Smooth muscle cell of the brain vasculature (primary cell): Measurements from ENCODE around the gene TSPAN15.

Source experiments
- DNase-seq: peaks from one replicate; pipeline ENCODE4 v3.0.0-alpha.2; 2012; ENCODE audit warnings: low read depth, low spot score

Gene TSPAN15

DNA sequence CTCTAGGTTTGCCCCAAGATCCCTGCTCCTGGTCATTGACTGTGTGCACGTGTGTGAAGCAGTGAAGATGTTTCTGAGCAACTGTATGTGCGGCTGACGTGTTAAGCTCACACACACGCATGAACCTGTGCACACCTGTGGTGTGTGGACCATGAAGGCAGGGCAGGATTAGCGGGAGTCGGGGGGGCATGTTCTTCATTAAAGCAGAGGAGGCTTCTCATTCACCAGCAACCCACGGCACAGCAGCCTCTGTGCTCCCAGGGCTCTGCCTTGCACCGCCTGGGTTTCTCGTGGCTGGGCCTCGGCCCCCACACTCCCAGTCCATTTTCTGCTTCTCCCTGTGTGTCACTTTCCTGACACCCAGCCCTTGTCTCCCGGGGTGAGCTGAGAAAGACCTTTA is 33.7 kb upstream of the TSPAN15 start:
- no peak for DNase-seq

DNA sequence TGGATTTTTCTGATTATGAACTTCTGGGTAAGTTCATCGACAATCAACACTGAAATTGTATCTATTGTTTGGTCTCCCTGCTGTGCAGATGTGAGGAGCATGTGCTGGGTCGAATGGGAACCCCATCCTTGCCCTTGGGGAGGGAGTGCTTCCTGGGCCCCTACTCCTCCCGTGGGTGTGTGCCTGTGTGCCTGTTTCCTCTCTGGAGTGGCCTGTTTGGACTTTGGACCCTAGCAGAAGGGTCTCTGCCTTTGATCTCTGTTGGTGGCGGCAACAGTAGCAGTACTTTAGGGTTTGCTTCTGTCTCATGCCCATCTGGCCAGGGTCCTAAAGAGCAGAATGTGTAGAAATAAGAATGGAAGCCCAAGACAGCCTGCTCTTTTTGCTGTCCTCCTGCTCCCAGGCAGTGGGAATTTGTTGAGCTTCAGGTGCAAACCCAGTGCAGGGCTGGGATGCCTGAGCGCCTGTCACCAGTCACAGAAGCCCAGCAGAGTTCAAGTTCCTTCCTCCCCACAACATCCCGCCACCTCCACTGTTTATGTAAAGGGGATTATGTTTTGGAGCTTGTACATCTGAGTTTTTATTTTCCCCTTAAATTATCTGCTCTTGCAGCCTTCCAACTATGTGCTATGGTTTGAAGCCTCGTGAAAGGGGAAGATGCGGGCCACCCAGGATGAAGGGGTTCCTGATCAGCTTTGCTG is 33.1 kb upstream of the TSPAN15 start:
- DNase-seq: no peak

DNA sequence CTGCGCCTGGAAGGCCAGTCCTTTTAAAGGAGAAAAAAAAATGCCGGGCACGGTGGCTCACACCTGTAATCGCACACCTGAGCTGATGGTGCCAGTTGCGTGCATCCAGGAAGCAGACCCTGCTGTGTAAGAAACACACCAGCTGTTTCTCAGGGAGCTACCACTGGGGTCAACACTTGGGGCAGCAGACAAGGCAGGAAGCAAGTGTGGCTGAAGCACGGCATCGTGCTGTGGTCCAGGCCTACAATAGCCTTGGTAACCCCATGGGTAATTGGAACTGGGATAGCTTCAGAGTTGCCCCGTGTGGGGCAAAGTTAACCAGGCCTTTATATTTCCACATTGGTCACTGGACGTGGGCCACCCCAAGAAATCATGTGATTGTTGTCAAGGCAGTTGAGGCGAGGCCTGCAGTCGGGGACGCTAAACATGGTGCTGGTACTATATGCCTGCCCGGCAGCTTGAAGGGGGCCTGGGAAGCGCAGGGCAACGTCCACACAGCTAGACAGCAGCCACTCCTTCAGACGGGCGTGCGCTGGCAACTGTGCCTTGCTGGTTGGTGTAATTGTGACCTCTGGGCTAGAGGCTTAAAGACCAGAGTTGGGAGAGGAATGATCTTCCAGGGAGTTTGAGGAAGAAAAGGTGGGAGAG is 32.0 kb upstream of the TSPAN15 start:
- no peak for DNase-seq

DNA sequence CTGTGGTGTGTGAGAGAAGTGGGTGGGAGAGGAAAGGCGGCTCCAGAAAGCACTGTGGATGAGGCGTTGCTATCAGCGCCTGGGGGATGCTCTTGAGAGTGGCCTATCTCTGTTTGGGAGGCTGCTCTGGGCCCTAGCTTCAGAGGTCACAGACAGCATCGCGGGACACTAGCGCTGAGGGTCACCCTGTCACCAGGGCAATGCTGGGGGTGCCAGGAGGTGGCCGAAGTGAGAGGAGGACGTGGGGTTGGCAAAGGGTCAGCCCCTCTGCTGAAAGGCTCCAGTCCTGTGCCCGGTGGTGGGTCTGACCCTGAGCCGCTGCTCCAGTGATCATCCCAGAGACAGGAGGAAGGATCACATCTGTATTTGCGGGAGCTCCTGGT is 31.5 kb upstream of the TSPAN15 start:
- no peak for DNase-seq

DNA sequence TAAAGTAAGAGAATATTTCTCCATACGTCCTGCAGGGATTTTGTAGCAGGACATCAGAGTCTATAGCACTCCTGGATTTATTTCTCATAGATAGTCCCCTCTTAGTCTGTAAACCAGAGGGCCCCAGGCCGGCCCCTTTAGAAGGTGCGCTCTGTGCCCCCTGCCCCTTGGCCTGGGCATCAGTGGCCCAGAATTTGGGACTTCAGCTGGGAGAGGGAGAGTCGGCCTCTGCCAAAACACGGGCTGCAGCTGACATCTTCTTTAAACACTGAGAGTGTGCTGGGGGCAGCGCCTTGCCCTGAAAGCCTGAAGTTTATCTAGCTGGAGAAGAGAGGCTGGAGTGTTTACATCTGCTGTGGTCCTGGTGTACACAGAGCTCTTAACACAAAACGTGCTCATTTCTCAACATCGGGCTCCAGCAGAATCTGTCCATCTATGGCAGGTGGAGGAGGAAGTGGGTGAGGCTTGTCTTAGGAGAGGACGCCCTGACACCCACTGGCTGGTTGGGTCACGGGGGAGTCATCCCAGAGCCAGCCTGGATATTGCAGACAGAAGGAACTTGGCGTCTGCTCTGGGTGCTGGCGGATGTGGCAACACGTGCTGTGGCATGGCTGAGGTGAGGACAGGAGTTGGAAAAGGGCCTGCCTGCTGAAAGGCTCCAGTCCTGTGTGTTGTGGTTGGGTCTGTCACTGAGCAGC is 29.5 kb upstream of the TSPAN15 start:
- DNase-seq: no peak

DNA sequence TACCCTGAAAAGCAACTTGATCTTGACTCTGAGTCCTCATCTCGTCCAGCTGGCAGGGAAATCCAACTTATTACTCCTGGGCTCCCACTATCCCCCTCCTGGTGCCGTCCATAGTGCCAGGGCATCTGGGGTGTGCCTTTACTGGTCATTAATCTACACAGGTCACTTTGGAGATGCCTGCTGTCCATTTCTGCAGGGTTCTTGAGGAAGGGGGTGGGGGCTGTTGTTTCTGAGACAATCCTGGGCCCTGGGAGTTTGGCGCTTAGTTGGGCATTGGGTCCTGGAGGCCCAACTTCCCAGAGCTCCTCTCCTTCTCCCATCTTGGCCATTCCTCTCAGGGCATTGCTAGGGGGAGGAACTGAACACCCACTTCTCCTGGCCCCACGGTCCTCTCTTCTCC is 28.6 kb upstream of the TSPAN15 start:
- no peak for DNase-seq

DNA sequence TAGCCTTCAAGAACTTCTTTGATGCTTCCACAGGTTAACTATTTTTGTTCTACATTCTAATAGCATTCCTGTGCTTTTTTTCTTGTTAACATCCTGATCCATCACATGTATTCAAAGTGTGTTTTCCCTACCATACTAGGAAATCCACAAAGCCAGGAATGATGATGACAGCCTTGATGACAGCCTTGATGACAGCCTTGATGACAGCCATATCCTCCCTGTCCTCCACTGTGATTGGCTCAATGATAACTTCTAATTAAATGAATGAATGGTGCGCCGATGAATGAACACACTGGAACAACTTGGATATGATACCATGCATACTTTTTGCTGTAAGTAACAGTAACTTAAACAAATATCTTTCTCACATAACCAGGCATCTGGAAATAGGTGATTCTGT is 26.2 kb upstream of the TSPAN15 start:
- DNase-seq: no peak

DNA sequence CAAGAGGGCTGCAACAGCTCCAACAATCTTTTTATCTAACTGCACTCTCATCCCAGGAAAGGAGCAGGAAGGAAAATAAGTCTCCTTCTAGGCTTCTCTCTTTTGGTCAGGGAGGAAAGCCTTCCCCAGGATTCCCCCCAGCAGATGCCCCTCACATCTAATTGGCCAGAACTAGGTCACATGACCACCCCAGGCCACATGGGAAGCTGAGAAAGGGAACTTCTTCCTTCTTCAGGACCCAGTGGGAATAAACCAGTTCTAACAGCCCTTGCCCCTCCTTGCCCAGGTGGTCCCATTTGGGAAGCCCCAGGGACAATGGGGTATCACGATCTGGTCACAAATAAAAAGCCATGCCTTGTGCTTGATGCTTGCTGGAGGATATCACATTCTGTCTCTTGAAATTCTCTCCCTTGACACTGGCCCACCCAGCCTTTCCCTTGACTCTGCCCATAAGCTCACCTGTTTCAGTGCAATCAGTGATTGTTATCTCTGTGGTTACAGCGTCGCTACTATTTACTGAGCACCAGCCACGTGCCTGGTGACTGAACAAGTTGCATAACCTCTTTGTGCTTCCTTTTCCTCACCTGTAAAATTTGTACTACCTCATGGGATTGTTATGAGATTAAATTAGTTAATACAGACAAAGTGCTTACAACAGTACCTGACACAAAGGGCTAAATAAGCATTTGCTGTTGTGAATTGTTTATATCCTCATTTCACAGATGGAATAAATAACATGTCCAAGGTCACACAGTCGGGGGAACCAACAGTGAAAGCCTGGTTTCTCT is 25.6 kb upstream of the TSPAN15 start:
- no peak for DNase-seq

DNA sequence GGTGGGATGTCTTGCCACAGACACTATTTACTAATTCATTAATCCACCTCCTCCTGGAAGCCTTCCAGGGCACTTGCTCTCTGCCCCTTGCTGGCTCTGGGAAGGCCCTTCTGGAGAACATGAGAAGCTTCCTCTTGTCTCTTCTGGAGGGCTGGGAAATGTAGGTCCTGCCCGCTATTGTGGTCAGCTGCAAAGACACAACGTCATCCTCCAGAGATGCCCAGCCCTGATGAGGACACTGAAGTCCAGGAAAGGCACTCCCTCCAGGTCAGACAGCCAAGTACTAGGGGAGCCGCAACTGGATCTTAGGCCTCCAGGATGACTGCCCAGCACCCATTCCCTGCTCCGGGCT is 24.9 kb upstream of the TSPAN15 start:
- no peak for DNase-seq

DNA sequence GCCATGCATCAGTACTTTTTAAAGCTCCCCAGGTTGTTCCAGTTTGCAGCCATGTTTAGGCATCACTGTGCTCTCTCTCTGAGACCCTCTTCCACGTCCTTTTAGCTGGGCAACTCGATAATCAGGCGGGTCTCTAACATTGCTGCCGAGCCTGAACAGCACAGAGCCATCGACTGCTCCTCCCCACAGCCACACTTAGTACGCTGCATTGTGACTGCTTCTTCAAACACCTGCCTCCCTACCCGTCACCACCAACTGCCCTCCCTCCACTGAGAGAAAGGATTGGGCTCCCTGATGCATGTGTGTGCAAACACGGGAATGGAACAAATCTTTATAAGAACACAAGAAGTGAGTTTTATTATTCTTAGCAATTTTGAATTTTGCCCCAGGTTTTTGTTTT is 23.1 kb upstream of the TSPAN15 start:
- no peak for DNase-seq

DNA sequence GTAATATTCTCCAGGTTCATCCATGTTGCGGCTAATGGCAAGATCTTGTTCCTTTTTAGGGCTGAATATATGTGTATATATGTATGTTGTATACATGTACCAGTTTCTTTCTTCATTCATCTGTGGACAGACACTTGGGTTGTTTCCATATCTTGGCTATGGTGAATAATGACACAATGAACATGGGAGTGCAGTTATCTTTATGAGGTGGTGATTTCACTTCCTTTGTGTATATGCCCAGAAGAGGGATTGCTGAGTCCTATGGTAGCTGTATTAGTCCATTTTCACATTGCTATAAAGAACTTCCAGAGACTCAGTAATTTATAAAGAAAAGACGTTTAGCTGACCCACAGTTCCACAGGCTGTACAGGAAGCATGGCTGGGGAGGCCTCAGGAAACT is 17.1 kb upstream of the TSPAN15 start:
- DNase-seq: no peak

DNA sequence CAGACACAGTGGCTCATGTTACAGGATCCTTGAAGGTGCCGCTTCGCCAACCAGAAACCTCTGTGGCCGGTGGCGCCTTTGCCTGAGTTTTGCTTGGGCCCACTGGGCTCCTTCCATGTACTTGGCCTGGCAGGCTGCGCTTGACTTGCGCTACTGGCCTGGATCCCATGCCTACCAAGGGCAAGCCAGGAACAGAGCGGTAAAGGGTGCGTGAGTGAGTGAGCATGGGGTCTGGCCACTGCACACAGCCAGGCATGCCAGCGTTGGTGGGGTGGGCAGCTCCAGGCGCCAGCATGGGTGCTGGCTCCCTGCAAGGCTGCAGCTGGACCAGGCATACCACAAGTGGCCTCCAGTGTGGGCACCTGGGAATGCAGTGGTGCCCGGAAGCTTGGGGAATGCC is 16.3 kb upstream of the TSPAN15 start:
- DNase-seq: no peak

DNA sequence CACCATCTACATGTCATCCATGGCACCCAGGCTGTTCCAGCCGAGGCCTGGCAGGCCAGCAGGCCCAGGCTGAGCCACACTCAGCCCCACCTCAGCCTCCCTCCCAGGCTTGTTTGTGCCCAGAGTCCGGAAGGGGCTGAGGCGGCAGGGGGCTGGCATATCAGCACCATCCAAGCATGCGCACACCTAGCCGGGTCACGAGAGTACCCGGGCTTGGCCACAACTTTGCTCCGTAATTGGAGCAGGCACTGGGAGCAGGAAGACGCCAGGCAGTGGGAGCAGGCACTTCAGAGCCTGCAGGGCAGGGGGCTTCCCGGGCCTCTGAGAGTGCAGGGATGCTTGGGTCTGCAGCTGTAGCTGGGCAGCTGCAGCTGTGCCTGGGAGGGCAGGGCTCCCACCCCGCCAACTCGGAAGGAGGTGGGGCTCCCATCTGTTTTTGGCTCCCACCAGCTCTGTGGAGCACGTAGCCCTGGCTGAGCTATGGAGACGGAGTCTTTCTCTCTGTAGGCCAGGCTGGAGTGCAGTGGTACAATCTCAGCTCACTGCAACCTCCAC is 15.2 kb upstream of the TSPAN15 start:
- no peak for DNase-seq

DNA sequence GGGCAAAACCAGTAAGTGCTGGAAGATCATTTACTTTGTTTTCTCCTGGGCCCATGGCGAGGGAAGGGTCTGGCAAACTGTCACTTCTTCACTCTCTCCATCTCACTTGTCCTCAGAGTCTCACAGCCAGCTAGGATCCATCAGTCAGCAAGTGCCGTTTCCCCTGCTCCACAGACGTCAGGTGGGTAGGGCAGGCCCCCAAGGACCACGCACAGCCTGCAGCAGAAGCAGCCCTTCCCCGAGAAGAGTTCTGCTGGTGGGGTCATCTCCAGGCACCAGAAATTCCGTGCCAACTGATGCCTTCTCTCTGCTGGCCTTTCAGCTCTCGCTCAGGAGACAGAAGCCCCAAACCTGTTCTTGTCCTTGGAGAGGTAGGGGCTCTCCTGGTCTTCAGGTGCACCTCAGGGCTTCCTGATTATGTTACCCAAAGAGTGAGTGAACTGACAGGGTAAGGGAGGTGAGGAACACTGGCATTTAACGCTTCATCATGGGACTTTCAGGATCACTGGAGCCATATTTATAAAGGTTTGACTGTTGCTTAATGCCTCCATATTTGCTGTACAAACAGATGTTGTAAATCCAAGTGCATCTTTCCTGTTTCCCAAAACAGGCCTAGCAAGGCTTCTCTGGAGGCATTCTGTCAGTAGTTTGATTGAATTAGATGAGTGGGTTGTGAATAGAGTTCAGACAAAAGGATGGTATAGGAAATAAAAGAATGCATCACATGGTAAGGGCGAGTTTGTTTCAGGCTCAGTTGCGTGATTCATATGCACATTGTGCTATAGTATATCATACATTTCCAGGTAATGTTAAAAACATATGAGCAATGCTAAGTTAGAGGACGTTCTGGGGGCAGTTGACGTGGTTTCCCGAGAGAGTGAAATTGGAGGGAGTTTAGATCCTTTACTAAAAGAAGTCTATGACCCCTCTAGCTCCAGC is 13.7 kb upstream of the TSPAN15 start:
- DNase-seq: no peak

DNA sequence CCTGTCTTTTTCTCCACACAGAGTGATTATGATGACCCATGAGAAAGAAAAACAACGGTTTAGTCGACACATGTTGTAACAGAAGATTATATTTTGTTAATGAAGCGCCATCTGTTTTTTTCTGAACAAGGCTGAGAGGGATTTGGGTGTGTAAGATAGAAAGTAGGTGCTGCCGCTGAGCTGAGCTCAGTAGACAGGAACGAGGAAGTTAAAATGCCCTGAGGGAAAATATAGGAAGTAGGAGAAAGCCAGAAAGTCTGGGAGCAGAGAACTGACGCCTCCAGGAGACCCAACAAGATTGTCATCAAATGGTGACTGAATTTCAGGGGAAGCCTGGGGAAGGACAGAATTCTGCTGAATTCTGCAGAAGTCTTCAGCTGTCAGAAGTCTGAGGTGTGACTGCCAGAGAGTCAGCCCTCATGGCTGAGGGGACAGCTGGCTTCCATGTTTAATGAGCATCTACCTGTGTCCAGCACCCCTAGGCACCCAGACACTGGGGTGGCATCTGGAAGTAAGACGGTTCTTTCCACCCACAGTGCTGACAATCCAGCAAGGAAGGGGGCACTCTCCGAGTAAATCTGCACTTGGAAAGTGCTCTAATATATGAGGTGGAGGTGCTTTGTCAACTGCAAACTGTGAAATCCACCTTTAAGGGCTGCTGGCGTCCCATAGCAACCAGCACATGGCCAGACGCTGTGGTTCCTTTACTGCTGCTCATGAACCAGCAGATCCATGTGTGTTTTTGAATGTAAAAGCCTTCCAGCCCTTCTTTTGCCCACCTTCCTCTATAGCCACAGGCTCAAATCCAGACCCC is 12.5 kb upstream of the TSPAN15 start:
- DNase-seq: no peak

DNA sequence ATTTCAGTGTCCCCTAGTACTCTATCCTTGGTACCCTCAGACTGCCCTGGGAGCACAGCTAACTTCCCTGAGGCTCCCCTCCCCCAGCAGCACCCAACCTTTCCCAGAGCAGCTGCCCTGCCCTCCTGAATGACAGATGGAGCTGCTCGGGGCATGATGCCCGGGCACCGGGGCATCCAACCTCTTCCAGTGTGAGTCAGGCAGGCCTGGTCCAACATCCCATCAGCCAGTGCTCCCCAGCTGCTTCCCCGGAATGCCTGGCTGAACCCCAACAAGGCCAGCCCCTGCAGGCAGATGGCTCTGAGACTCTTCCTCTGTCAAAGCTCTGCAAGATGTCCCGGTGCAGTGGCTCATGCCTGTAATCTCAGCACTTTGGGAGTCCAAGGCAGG is 11.9 kb upstream of the TSPAN15 start:
- DNase-seq: no peak

DNA sequence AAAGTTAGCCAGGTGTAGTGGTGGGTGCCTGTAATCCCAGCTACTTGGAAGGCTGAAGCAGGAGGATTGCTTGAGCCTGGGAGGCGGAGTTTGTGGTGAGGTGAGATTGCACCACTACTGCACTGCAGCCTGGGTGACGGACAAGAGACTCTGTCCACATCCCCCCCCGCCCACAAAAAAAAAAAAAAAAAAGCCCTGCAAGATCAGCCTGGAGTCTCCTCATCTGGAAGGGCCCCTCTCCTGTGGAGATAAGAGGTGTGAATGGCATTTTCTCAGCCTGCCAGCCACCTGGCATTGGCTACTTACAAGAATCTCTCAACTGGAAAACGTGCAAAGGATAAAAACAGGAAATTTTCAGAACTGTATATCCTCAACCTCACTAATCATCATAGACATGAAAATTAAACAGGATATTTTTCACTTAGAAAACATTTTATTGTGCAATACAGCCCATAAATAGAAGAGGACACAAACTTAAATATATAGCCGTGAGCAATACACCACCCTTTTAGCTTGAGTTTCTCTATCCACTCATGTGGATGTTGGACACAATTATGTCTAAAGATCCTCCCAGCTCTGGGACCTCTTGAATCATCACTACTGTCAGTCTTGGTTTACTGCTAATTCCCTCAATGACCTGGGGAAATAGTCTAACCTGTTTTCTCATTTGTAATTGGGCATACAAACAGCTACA is 11.3 kb upstream of the TSPAN15 start:
- DNase-seq: no peak

DNA sequence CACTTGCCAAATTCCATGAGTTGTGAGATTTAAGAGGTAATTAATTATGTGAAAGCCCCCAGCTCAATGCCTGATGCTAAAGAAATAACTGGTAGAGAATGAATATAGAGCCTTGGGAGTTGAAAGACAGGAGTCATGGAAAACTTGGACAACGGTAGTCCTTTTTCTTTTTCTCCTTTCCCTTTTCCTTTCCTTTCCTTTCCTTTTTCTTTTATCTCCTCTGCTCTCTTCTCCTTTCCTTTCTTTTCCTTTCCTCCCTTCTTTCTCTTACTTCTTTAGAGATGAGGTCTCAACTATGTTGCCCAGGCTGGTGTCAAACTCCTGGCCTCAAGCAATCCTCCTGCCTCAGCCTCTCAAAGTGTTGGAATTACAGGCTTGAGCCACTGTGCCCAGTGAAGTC is 7.9 kb upstream of the TSPAN15 start:
- no peak for DNase-seq

DNA sequence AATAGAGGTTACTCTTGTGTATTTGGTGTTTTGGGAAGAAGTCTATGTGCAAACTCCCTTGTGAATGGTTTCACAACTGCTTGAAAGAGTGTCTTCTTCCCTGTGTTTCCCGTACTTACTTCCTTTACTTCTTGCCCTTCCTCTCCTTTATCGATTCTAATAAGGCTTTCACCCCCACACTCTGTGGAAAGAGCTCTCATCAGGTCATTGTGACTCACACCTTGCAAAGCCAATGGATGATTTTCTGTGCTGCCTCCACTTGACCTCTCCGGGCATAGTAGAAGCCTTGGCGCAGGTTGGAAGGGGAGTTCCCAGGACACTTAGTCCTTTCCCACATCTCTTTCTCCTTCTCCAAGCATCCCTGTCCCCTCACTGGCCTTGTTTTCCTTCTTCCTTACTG is 6.2 kb upstream of the TSPAN15 start:
- DNase-seq: no peak

DNA sequence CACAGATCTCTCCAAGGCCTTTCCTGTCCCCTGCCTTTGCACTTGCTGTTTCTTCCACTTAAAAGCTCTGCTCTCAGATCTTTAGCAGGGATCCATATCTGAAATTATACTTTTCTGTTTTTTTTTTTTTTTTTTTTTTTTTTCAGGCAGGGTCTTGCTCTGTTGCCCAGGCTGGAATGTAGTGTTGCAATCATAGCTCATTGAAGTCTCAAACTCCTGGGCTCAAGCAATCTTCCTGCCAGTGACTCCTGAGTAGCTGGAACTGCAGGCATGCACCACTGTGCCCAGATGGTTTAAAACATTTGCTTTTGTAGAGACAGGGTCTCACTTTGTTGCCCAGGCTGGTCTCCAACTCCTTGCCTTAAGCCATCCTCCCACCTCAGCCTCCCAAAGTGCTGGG is 5.0 kb upstream of the TSPAN15 start:
- no peak for DNase-seq
